GM12878 (cell line): Measurements from ENCODE around the gene MDFI. TPM values are rescaled to one million over a fixed set of nuclear protein-coding genes. Genes with fewer than 3 reads are reported as not detected.

Source experiments
- ATAC-seq: fragments of 200-7000 bp; cut with Tn5 transposase; 3 replicates; pipeline ENCODE4 v1.9.1; 2020; ENCODE audit warnings: mild to moderate bottlenecking, moderate library complexity
- Bru-seq: library from RNA; stranded (reverse); fragments of 400-500 nt; gene quantifications from one replicate; lab custom pipeline; 2021; lab: Mats Ljungman, UMichigan
- BruChase-seq, 2 experiments: library from RNA; stranded (reverse); fragments of 400-500 nt; gene quantifications; one replicate each; lab custom pipeline; 2021; lab: Mats Ljungman, UMichigan
- BruUV-seq: library from RNA; stranded (reverse); fragments of 400-500 nt; replicated peaks from 2 replicates; lab custom pipeline; 2021; lab: Mats Ljungman, UMichigan
- CTCF ChIA-PET: fragments of 300-600 bp; sonication (Branson Sonifier 250); formaldehyde crosslinking; extraction: SDS; loops from one replicate; lab custom pipeline; 2021; ENCODE audit warnings: inconsistent platforms; lab: Yijun Ruan, JAX
- POLR2A ChIA-PET: fragments of 350-600 bp; formaldehyde crosslinking; extraction: SDS; loops from one replicate; lab custom pipeline; 2021; ENCODE audit warnings: inconsistent platforms; lab: Charles Lee
- RAD21 ChIA-PET: fragments of 300-600 bp; sonication (Branson Sonifier 250); formaldehyde crosslinking; loops from one replicate; lab custom pipeline; 2023; ENCODE audit warnings: antibody characterized with exemption; ENCODE audit not compliant: unreplicated experiment; lab: Charles Lee
- SMC1A ChIA-PET: fragments of 300-600 bp; sonication (Branson Sonifier 250); formaldehyde crosslinking; loops from one replicate; lab custom pipeline; 2023; ENCODE audit not compliant: unreplicated experiment, uncharacterized antibody; lab: Charles Lee
- DNase-seq: peaks from one replicate; pipeline ENCODE4 v3.0.0-alpha.2; 2011; ENCODE audit warnings: low read depth, low spot score
- FAIRE-seq: peaks from 3 replicates; lab custom pipeline; 2011; peaks lifted over from hg19 to GRCh38; lab: Jason Lieb, UNC
- H2AFZ ChIP-seq: 2 replicates; pipeline ENCODE4 v1.6.0; 2011; ENCODE audit warnings: low read depth, low read length, control low read depth; ENCODE audit not compliant: control insufficient read depth
- H3K27ac ChIP-seq: 2 replicates; pipeline ENCODE4 v1.5.1; 2011; ENCODE audit warnings: control low read depth; ENCODE audit not compliant: control insufficient read depth, insufficient read depth
- H3K27me3 ChIP-seq, 2 experiments: replicated peaks in 1 of 2; 2 replicates each; pipeline versions ENCODE4 v1.6.0 to v1.6.1; 2011; ENCODE audit warnings: low read length in 1 of 2; ENCODE audit not compliant: control insufficient read depth in 2 of 2, insufficient read depth in 2 of 2
- H3K36me3 ChIP-seq, 2 experiments: 2 replicates each; pipeline ENCODE4 v1.5.1; 2011; ENCODE audit warnings: low read length in 1 of 2; ENCODE audit not compliant: control insufficient read depth in 2 of 2, insufficient read depth in 2 of 2
- H3K4me1 ChIP-seq: 2 replicates; pipeline ENCODE4 v1.6.1; 2011; ENCODE audit warnings: mild to moderate bottlenecking, low read length, moderate library complexity, mixed read lengths; ENCODE audit not compliant: control insufficient read depth, insufficient read depth
- H3K4me2 ChIP-seq: 2 replicates; pipeline ENCODE4 v1.6.0; 2011; ENCODE audit warnings: control low read depth; ENCODE audit not compliant: control insufficient read depth, insufficient read depth
- H3K4me3 ChIP-seq: fragments of 200-600 bp; sonication (generic); 2 replicates; pipeline ENCODE4 v1.5.1; 2016
- H3K79me2 ChIP-seq: 2 replicates; pipeline ENCODE4 v1.6.0; 2011; ENCODE audit warnings: low read length; ENCODE audit not compliant: control insufficient read depth, insufficient read depth
- H3K9ac ChIP-seq: 2 replicates; pipeline ENCODE4 v1.8.0; 2011; ENCODE audit warnings: low read length, control low read depth, mixed read lengths; ENCODE audit not compliant: control insufficient read depth, insufficient read depth
- H3K9me3 ChIP-seq: replicated peaks from 3 replicates; pipeline ENCODE4 v1.5.1; 2011; ENCODE audit warnings: mild to moderate bottlenecking, low read length; ENCODE audit not compliant: control insufficient read depth, insufficient read depth
- H4K20me1 ChIP-seq: 2 replicates; pipeline ENCODE4 v1.6.0; 2011; ENCODE audit not compliant: control insufficient read depth, insufficient read depth
- EZH2 ChIP-seq: IDR thresholded peaks from 2 replicates; pipeline ENCODE4 v1.6.1; 2012; ENCODE audit warnings: low read depth, mild to moderate bottlenecking, control low read depth, inconsistent platforms, low read length, borderline replicate concordance; ENCODE audit not compliant: control insufficient read depth
- HCFC1 ChIP-seq: fragments of 150-350 bp; IDR thresholded peaks from 2 replicates; pipeline ENCODE4 v1.6.1; 2014; ENCODE audit warnings: low read length
- RAD21 ChIP-seq: IDR thresholded peaks from 2 replicates; pipeline ENCODE4 v1.6.1; 2011; ENCODE audit warnings: mild to moderate bottlenecking, low read depth, low read length, moderate library complexity; ENCODE audit not compliant: insufficient read depth
- SUZ12 ChIP-seq: fragments of 200-600 bp; sonication (generic); IDR thresholded peaks from one replicate; pipeline ENCODE4 v1.6.1; 2018; ENCODE audit warnings: antibody characterized with exemption, mild to moderate bottlenecking; ENCODE audit not compliant: unreplicated experiment
- WGBS: methylation state at CpG from one replicate; pipeline ENCODE4 v1.1.6; 2016; ENCODE audit warnings: low lambda C conversion rate; ENCODE audit not compliant: insufficient replicate concordance, insufficient coverage; ENCODE audit errors: missing lambda C conversion rate; 5-methylcytosine and 5-hydroxymethylcytosine counted together
- in situ Hi-C: fragments of 300-500 bp; cut with MboI; formaldehyde crosslinking; loops from 9 replicates; pipeline ENCODE4 v1.14.3; 2018; ENCODE audit warnings: mixed read lengths
- intact Hi-C: fragments of 100-400 bp; cut with micrococcal nuclease; formaldehyde crosslinking; loops from one replicate; pipeline ENCODE4 v1.14.2; 2022; ENCODE audit not compliant: unreplicated experiment
- long read RNA-seq, 2 experiments: library from polyadenylated mRNA; unstranded; transcript quantifications; one replicate each; pipeline ENCODE4 v2.0.0, GENCODE V29; 2019 to 2020
- polyA minus RNA-seq, 3 experiments: library from RNA; depleted of rRNA, polyadenylated mRNA; stranded (reverse); fragments of >200 nt; gene quantifications; 2 replicates each; pipeline ENCODE4 v1.2.3, GENCODE V29; 2011
- polyA plus RNA-seq, 11 experiments: library from polyadenylated mRNA; depleted of rRNA in 4 of 11; unstranded in 6 of 11; stranded (reverse) in 5 of 11; fragments of >200 nt; fragmentation: Nextera tagmentation in 4 of 11; fragmentation: Illumina TruSeq in 1 of 11; extraction: Ambion mirVana in 4 of 11; extraction: Trizol in 1 of 11; gene quantifications; 1 replicate in 1 of 11; 2 replicates in 10 of 11; pipeline versions ENCODE4 v1.2.1 to v1.2.3, GENCODE V29; 2011 to 2016; ENCODE audit warnings: inconsistent platforms in 2 of 11, missing spikeins in 2 of 11, low read depth in 1 of 11
- total RNA-seq, 4 experiments: library from RNA; depleted of rRNA in 3 of 4; stranded (reverse); fragments of >200 nt in 3 of 4; fragmentation: Illumina TruSeq in 1 of 4; extraction: Trizol in 1 of 4; gene quantifications; 2 replicates each; pipeline versions ENCODE4 v1.2.1 to v1.2.3, GENCODE V29; 2013 to 2021
- TF ChIP-seq, protein P1 (sequence below), 3 experiments: IDR thresholded peaks in 2 of 3; conservative IDR thresholded peaks in 1 of 3; 2 replicates each; pipeline ENCODE4 v1.5.1; 2011; ENCODE audit warnings: low read depth in 3 of 3, low read length in 3 of 3, mild to moderate bottlenecking in 3 of 3, control low read depth in 2 of 3, moderate library complexity in 2 of 3, inconsistent platforms in 1 of 3, mixed read lengths in 1 of 3; ENCODE audit not compliant: control insufficient read depth in 2 of 3, insufficient read depth in 1 of 3; ENCODE audit errors: extremely low read depth in 1 of 3

The MDFI gene, protein sequence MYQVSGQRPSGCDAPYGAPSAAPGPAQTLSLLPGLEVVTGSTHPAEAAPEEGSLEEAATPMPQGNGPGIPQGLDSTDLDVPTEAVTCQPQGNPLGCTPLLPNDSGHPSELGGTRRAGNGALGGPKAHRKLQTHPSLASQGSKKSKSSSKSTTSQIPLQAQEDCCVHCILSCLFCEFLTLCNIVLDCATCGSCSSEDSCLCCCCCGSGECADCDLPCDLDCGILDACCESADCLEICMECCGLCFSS
- total RNA-seq (2013; cell fraction: nucleolus; rRNA removed) = not detected in 2 replicates
- not detected in 2 replicates for total RNA-seq (2014; rRNA removed)
- not detected in 2 replicates for total RNA-seq (2014; rRNA removed; fragmentation: Illumina TruSeq; extraction: Trizol)
- not detected in 2 replicates for total RNA-seq (2021)
- polyA plus RNA-seq (2011; ENCODE audit: low read depth) = not detected
- polyA plus RNA-seq (2011; rRNA removed) = not detected in 2 replicates
- not detected in 2 replicates for polyA plus RNA-seq (2011; cell fraction: cytosol; rRNA removed)
- not detected in 2 replicates for polyA plus RNA-seq (2011; cell fraction: nucleus; rRNA removed)
- not detected in 2 replicates for polyA plus RNA-seq (2012)
- not detected in 2 replicates for polyA plus RNA-seq (2014; fragmentation: Illumina TruSeq; extraction: Trizol)
- polyA plus RNA-seq (2014; fragmentation: Nextera tagmentation; extraction: Ambion mirVana) = not detected
- polyA plus RNA-seq (2014; rRNA removed) = not detected in 2 replicates
- not detected for polyA plus RNA-seq (2016; fragmentation: Nextera tagmentation; extraction: Ambion mirVana)
- polyA minus RNA-seq (2011; rRNA and poly(A)+ RNA removed) = not detected in 2 replicates
- not detected in 2 replicates for polyA minus RNA-seq (2011; cell fraction: cytosol; rRNA and poly(A)+ RNA removed)
- not detected in 2 replicates for polyA minus RNA-seq (2011; cell fraction: nucleus; rRNA and poly(A)+ RNA removed)
- Bru-seq, nascent RNA = not detected
- BruChase-seq, experiment 1, labeled RNA remaining after a 6-hour chase = percentile 9 among the genes with signal in this experiment
- BruChase-seq, experiment 2, labeled RNA remaining after a 2-hour chase = not detected
- long read RNA-seq, experiment 1 = 0 reads
- long read RNA-seq, experiment 2 = 0 reads

DNA sequence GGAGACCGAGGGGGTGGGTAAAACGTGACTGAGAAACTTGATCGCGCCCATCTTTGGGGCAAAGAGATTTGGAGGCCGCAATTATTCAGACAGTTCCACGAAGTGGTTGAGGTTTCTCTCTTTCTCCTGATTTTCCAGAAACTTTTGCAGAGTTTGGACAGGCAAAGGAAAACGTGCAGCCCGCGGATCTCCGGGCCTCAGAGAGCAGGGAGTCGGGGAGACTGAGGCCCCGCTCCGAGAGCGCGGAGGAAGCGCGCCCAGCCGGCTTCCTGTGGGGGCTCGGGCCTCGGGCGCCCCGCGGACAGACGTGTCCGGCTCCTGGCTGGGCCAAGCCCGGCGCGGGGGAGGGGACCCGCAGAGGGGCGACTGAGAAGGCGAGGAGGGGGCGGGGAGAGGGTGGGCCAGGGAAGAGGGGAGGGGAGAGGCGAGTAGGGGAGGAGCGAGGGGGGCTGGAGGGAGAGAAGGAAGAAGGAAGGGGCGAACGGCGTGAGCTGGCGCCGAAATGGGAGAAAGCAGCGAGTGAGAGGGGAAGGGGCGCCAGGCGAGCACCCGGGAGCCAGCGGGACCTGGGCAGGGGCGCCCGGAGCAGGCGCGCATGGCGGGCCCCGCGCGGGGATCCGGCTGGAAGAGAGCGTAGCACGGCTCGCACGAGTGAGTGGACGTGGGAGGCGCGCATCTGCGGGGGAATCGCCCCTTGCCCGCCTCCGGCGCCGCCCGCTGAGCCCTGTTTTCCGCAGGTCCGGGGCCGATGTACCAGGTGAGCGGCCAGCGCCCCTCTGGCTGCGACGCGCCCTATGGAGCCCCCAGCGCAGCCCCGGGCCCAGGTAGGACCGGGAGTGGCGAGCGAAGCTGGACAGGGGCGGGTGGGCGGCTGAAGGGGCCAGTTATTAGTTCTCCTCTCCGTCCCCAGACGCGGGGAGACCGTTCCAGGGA lies at the start of gene MDFI:
TSS of gene MDFI (plus strand) at position 467 of the 933 bp plus-strand sequence. CDS start at position 749, 282 bp downstream.
- Histone ChIP-seq H2AFZ (no peak within 1 kb of the TSS), H3K4me3 (no peak within 1 kb of the TSS), H3K27me3 (peaks cover 10 to 18% of the 10 kb centered on the region in 2 experiments), H3K9ac (no peak within 1 kb of the TSS), H3K9me3 (no peaks in the 10 kb centered on the region), H3K4me1 (no peaks in the 10 kb centered on the region), H3K27ac (no peak within 1 kb of the TSS), H3K79me2 (no peaks in the 10 kb centered on the region), H3K4me2 (no peak within 1 kb of the TSS), H3K36me3 (no peaks in the 10 kb centered on the region), H4K20me1 (no peaks in the 10 kb centered on the region)
- ChIA-PET CTCF (no interaction called here), POLR2A (no interaction called here), RAD21 (no interaction called here), SMC1A (no interaction called here)
- no peak for FAIRE-seq
- TF ChIP-seq, protein P1, sequence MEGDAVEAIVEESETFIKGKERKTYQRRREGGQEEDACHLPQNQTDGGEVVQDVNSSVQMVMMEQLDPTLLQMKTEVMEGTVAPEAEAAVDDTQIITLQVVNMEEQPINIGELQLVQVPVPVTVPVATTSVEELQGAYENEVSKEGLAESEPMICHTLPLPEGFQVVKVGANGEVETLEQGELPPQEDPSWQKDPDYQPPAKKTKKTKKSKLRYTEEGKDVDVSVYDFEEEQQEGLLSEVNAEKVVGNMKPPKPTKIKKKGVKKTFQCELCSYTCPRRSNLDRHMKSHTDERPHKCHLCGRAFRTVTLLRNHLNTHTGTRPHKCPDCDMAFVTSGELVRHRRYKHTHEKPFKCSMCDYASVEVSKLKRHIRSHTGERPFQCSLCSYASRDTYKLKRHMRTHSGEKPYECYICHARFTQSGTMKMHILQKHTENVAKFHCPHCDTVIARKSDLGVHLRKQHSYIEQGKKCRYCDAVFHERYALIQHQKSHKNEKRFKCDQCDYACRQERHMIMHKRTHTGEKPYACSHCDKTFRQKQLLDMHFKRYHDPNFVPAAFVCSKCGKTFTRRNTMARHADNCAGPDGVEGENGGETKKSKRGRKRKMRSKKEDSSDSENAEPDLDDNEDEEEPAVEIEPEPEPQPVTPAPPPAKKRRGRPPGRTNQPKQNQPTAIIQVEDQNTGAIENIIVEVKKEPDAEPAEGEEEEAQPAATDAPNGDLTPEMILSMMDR (IDR thresholded peaks at IDR 0.05 in 2 of 3, conservative IDR thresholded peaks at IDR 0.05 in 1 of 3; ENCODE audit: control insufficient read depth in 2 of 3, extremely low read depth in 1 of 3, insufficient read depth in 1 of 3, low read depth in 3 of 3, low read length in 3 of 3) = no peak
- TF ChIP-seq HCFC1 (no peak), SUZ12 (peak; percentile 44), EZH2 (0 out of 2 replicates have a peak, but pooled peaks have one; percentile 44), RAD21 (no peak)
- 18% methylated on average over 57 of the region's 86 CpGs for WGBS
- no TSS peak for BruUV-seq
- in situ Hi-C loops = no loop called here
- no peak for DNase-seq
- intact Hi-C loops = no loop called here
- no peak for ATAC-seq
